SK-N-SH treated with all-trans-retinoic acid at 6 μM for 48 hours (cell line): ENCODE measurements around the gene FLT3.

ENCODE experiments used
- ARNTL ChIP-seq: fragments of 450-650 bp; formaldehyde crosslinking; IDR thresholded peaks from 2 replicates; pipeline ENCODE4 v1.5.0; 2020; ENCODE audit warnings: low read depth, mild to moderate bottlenecking, moderate library complexity, borderline replicate concordance
- RARB ChIP-seq: fragments of 250-450 bp; sonication (Bioruptor Pico); IDR thresholded peaks from 2 replicates; pipeline ENCODE4 v1.8.0; 2021; ENCODE audit warnings: mild to moderate bottlenecking, moderate library complexity
- SNAI2 ChIP-seq: fragments of 250-450 bp; sonication (Bioruptor Pico); IDR thresholded peaks from 2 replicates; pipeline ENCODE4 v1.5.0; 2020; ENCODE audit warnings: mild to moderate bottlenecking, moderate library complexity
- ZNF70 ChIP-seq: fragments of 450-650 bp; formaldehyde crosslinking; IDR thresholded peaks from 2 replicates; pipeline ENCODE4 v1.5.0; 2020; ENCODE audit warnings: mild to moderate bottlenecking, moderate library complexity
- TF ChIP-seq, protein P1 (sequence below): fragments of 250-450 bp; sonication (Bioruptor Pico); IDR thresholded peaks from 2 replicates; pipeline ENCODE4 v1.8.0; 2020; ENCODE audit warnings: mild to moderate bottlenecking, moderate library complexity, borderline replicate concordance

DNA sequence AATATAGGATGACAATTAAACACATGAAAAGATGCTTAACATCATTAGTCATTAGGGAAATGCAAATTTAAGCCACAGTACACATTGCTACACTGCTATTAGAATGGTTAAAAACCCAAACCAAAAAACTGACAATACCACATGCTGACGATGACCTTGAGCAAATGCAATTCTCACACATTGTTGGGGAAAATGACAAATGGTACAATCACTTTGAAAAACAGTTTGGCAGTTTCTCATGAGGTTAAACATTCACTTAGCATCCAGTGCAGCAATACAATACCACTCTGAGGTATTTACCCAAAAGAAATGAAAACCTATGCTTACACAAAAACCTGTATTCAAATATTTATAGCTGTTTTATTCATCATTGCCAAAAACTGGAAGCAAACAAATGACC lies 11.3 kb downstream of the FLT3 start:
- TF ChIP-seq RARB (no peak), ZNF70 (CRISPR knock-in tag) (no peak), ARNTL (CRISPR knock-in tag) (no peak), SNAI2 (no peak)
- TF ChIP-seq, protein P1, sequence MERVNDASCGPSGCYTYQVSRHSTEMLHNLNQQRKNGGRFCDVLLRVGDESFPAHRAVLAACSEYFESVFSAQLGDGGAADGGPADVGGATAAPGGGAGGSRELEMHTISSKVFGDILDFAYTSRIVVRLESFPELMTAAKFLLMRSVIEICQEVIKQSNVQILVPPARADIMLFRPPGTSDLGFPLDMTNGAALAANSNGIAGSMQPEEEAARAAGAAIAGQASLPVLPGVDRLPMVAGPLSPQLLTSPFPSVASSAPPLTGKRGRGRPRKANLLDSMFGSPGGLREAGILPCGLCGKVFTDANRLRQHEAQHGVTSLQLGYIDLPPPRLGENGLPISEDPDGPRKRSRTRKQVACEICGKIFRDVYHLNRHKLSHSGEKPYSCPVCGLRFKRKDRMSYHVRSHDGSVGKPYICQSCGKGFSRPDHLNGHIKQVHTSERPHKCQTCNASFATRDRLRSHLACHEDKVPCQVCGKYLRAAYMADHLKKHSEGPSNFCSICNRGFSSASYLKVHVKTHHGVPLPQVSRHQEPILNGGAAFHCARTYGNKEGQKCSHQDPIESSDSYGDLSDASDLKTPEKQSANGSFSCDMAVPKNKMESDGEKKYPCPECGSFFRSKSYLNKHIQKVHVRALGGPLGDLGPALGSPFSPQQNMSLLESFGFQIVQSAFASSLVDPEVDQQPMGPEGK = no peak
